Glutamatergic neuron (in vitro differentiated cells): ENCODE results near the gene PNLIPRP2. TPM values are rescaled to one million over a fixed set of nuclear protein-coding genes. Genes with fewer than 3 reads are reported as not detected.

Experiments used
- DNase-seq: peaks from one replicate; pipeline ENCODE4 v3.0.0; 2022
- H3K27ac Mint-ChIP-seq: one replicate; pipeline ENCODE4 v1.8.0; 2020; ENCODE audit warnings: mild to moderate bottlenecking, mixed read lengths, inconsistent platforms; ENCODE audit not compliant: unreplicated experiment
- H3K27me3 Mint-ChIP-seq: one replicate; pipeline ENCODE4 v1.8.0; 2020; ENCODE audit warnings: mild to moderate bottlenecking, moderate library complexity, mixed read lengths, inconsistent platforms; ENCODE audit not compliant: unreplicated experiment
- H3K36me3 Mint-ChIP-seq: one replicate; pipeline ENCODE4 v1.8.0; 2020; ENCODE audit warnings: mild to moderate bottlenecking, mixed read lengths, inconsistent platforms; ENCODE audit not compliant: unreplicated experiment
- H3K4me1 Mint-ChIP-seq: one replicate; pipeline ENCODE4 v1.8.0; 2020; ENCODE audit warnings: mild to moderate bottlenecking, low read depth, mixed read lengths, inconsistent platforms; ENCODE audit not compliant: unreplicated experiment
- H3K4me3 Mint-ChIP-seq: one replicate; pipeline ENCODE4 v1.8.0; 2020; ENCODE audit warnings: mild to moderate bottlenecking, mixed read lengths, inconsistent platforms; ENCODE audit not compliant: unreplicated experiment
- H3K9me3 Mint-ChIP-seq: one replicate; pipeline ENCODE4 v1.8.0; 2020; ENCODE audit warnings: mild to moderate bottlenecking, moderate library complexity, mixed read lengths, inconsistent platforms; ENCODE audit not compliant: unreplicated experiment
- total RNA-seq: library from RNA; stranded (reverse); fragmentation: NEBNext Ultra II Directional; extraction: Animal tissue kit (Norgen Biotek cat#: 25700); gene quantifications from one replicate; pipeline ENCODE4 v1.2.1, GENCODE V29; 2021; ENCODE audit not compliant: unreplicated experiment
- TF ChIP-seq, protein P1 (sequence below): fragments of 200-600 bp; sonication (generic); IDR thresholded peaks from one replicate; pipeline ENCODE4 v1.5.0; 2021; ENCODE audit not compliant: partially characterized antibody, unreplicated experiment

The PNLIPRP2 gene
- total RNA-seq, 1 donor from 2014 or later, result not detected

DNA sequence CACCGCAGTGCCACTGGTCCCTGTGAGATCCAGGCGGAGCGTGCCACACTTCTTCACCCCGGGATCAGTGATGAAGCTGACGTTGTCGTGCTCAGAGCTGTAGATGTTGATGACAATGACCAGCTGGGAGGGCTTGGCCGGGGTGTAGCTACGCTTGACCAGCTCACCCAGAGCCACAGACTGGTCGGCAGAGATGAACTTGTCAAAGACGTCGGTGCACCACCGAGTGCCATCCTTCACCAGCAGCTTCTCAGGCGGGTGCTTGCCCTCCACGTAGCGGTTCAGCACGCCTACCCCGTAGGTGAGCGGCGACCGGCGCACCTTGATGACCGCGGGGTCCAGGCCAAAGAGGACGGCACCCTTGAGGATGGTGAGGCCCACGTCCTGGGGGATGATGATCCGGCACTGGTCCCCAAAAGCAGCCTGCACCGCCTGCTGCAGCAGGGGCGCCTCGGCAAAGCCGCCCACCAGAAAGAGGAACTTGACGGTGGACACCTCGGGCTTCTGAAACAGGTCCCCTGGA, 54.2 kb downstream of the PNLIPRP2 start:
- no peak for DNase-seq
- H3K4me3 Mint-ChIP-seq, result no peak overlapping the region
- H3K27ac Mint-ChIP-seq, result no peak overlapping the region
- TF ChIP-seq, protein P1, sequence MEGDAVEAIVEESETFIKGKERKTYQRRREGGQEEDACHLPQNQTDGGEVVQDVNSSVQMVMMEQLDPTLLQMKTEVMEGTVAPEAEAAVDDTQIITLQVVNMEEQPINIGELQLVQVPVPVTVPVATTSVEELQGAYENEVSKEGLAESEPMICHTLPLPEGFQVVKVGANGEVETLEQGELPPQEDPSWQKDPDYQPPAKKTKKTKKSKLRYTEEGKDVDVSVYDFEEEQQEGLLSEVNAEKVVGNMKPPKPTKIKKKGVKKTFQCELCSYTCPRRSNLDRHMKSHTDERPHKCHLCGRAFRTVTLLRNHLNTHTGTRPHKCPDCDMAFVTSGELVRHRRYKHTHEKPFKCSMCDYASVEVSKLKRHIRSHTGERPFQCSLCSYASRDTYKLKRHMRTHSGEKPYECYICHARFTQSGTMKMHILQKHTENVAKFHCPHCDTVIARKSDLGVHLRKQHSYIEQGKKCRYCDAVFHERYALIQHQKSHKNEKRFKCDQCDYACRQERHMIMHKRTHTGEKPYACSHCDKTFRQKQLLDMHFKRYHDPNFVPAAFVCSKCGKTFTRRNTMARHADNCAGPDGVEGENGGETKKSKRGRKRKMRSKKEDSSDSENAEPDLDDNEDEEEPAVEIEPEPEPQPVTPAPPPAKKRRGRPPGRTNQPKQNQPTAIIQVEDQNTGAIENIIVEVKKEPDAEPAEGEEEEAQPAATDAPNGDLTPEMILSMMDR, result no peak
- peaks cover 7% of the 10 kb centered on the region for H3K27me3 Mint-ChIP-seq
- peaks cover 2% of the 10 kb centered on the region for H3K9me3 Mint-ChIP-seq
- H3K4me1 Mint-ChIP-seq, result no peaks in the 10 kb centered on the region
- peaks cover 10% of the 10 kb centered on the region for H3K36me3 Mint-ChIP-seq

DNA sequence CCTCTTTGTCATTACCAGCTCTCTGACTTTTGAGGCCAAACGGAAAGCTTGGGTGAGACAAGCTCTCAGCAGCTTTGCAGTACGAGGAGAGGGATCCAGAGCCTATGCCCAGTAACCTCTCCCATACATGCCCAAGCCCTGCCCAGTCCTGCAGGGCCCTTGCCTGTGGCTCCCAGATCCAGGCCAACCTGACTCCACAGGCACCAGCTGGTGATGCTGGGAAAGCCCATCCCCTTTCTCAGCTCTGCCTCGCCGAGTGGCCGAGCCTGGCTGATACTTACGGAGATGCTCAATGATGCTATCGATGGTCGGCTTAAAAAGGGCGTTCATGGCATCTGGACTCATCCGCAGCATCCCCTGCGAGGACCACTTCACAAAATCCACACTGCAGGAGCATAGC, 55.4 kb downstream of the PNLIPRP2 start:
- no peaks in the 10 kb centered on the region for H3K4me1 Mint-ChIP-seq
- peaks cover 6% of the 10 kb centered on the region for H3K27me3 Mint-ChIP-seq
- H3K36me3 Mint-ChIP-seq, result peaks cover 9% of the 10 kb centered on the region
- H3K9me3 Mint-ChIP-seq, result no peaks in the 10 kb centered on the region
- no peak for DNase-seq
- no peak overlapping the region for H3K4me3 Mint-ChIP-seq
- TF ChIP-seq, protein P1, result no peak
- H3K27ac Mint-ChIP-seq, result no peak overlapping the region

DNA sequence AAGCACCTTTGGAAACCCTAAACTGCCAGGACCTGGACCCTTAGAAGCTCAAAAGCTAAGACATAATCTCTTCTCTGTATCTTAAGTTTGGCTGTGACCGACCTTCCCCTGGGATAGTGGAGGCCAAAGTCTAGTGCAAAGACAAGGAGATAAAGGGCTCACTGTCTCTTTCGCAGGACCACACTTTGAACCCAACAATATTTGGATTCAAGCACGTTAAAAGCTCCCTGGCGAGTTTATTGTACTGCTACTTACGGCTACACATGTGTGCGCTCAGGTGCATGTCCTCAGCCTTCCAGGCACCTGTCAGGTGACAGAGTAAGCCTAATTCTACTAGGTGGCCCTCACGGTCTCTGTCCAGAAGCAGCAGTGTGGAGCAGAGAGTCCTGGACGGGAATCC, 55.9 kb downstream of the PNLIPRP2 start:
- DNase-seq, result no peak
- Mint-ChIP-seq H3K36me3 (peaks cover 6% of the 10 kb centered on the region), H3K4me3 (no peak overlapping the region), H3K27me3 (peaks cover 7% of the 10 kb centered on the region), H3K27ac (no peak overlapping the region), H3K9me3 (no peaks in the 10 kb centered on the region), H3K4me1 (no peaks in the 10 kb centered on the region)
- TF ChIP-seq, protein P1, result no peak

DNA sequence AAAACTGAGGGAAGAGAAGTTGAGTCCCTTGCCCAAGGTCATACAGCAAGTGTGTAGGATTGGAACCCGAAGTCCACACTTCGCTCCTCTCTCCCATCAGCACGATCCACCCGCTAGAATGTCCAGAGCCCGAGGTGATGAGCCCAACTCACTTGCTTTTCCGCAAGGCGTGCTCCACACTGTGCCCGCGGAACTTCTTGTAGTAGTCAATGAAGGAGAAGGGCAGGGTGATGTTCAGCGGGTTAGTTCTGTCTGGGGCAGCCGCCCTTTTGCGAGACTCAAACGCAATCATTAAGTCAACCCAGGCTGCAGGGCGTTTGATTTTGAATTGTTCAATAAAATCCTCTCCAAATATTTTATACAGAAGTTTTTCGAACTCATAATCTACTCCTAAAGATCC, 58.6 kb downstream of the PNLIPRP2 start:
- Mint-ChIP-seq H3K4me1 (no peaks in the 10 kb centered on the region), H3K4me3 (no peak overlapping the region), H3K9me3 (no peaks in the 10 kb centered on the region), H3K27ac (no peak overlapping the region), H3K36me3 (peaks cover 6% of the 10 kb centered on the region), H3K27me3 (peaks cover 8% of the 10 kb centered on the region)
- no peak for DNase-seq
- TF ChIP-seq, protein P1, result no peak

DNA sequence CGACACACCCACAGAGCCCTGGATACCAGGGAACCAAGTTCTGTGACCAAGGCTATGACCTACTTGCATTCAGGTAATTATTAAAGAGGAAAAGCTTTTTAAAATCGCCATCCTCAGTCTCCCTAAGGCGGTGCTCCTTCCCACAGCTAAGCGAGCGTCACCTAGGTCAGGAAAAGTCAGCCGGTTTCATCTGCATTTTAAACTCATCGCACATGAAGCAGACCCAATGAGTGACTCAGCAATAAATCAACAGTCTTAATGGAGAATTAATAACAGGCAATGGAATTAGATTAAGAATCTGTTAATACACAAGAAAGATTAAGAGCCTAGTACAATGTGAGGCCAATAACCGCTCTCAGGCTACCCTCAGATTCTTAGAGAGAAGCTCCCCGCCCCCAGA, 62.4 kb downstream of the PNLIPRP2 start:
- TF ChIP-seq, protein P1, result no peak
- Mint-ChIP-seq H3K27ac (no peak overlapping the region), H3K9me3 (no peaks in the 10 kb centered on the region), H3K4me1 (peaks cover 3% of the 10 kb centered on the region), H3K4me3 (no peak overlapping the region), H3K36me3 (peaks cover 6% of the 10 kb centered on the region), H3K27me3 (peaks cover 7% of the 10 kb centered on the region)
- DNase-seq, result no peak
